PC-9 (cell line): ENCODE measurements around the gene CALR3.

Experiments used
- CTCF ChIP-seq: fragments of 200-600 bp; sonication (generic); conservative IDR thresholded peaks from 2 replicates; pipeline ENCODE4 v1.6.1; 2017; ENCODE audit warnings: mixed run types, antibody characterized with exemption, mild to moderate bottlenecking, moderate library complexity
- EZH2 ChIP-seq: fragments of 200-600 bp; sonication (generic); IDR thresholded peaks from 2 replicates; pipeline ENCODE4 v1.8.0; 2017; ENCODE audit warnings: antibody characterized with exemption, low read depth

DNA sequence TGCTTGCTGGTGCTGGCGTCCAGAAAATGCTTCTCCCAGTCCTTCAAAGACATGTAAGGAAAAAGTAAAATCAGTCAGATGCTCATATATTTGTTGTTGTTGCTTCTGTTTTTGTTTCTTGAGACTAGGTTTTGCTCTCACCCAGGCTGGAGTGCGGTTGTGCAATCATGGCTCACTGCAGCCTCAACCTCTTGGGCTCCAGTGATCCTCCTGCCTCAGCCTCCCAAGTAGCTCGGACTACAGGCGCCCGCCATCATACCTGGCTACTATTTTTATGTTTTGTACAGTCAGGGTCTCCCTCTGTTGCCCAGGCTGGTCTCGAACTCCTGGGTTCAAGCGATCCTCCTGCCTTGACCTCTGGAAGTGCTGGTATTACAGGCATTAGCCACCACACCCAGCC lies 13.2 kb downstream of the CALR3 start:
- TF ChIP-seq CTCF (no peak), EZH2 (no peak)
